ENCODE data around the gene TELO2.

Gene TELO2

DNA sequence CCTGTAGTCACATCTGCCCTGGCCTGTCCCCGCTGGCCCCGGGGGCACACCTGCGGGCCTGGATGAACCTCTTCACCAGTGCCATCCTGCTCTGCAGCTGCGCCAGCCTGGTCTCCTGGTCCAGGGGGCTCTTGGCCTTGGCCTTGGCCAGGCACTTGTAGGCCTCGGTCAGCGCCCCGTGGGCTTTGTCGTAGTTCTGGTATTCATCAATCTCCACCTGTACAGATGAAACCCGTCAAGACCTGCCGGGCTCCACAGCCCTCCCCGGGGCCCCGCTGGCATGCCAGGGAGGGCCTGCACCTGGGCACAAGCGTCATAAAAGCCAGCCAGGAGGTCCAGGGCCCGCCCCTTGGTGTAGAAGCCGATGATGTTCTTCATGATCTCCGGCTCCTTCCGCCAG lies 26.7 kb downstream of the TELO2 start:
- no peak for DNase-seq (ENCODE audit: low read depth)

DNA sequence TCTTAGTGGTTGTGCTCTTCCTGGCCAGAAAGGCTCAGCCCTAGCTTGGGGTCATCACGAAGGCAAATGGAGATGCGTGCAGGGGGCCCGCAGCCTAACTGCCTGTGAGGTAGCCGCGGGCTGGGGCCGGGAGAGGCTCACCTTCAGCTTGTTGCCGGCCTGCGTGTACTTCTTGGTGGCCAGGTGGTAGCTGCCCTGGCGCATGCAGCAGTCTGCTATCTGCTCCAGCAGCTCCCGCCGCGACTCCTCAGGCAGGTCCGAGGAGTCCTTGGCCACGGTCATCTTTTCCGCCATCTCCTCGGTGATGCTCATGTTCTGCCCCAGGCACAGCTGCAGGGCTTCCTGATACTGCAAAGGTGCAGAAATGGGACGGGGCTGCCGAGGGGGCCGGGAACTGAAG lies 27.3 kb downstream of the TELO2 start:
- DNase-seq (ENCODE audit: low read depth) = no peak

DNA sequence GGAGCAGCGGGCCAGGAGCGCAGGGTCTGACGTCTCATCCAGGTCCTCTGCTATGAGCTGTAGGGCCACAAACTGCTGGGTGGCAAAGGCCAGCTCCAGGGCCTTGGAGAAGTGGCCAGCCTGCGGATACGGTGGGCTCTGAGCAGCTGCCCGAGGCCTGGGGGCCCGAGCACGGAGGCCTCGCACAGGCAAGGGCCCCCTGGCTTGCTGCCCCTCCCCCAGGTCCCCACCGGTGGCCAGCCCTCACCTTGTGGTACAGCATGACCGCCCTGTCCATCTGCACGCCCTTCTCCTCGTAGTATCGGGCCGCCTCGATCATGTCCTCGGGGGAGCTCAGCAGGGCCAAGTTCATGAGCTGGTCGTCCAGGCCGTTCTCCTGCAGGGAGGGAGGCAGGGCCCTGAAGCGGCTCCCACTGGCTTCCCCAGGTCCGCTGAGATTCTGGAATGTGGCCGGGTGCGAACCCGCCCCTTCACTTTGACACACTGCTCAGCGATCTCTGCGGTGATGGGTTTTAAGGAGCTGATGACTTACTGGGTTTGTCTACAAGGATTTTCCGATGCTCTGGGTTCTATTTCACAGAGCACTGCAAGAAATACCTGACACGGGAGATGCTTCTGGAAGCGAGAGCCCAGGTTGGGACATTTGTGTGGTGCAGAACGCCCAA lies 30.6 kb downstream of the TELO2 start:
- no peak for DNase-seq (ENCODE audit: low read depth)

DNA sequence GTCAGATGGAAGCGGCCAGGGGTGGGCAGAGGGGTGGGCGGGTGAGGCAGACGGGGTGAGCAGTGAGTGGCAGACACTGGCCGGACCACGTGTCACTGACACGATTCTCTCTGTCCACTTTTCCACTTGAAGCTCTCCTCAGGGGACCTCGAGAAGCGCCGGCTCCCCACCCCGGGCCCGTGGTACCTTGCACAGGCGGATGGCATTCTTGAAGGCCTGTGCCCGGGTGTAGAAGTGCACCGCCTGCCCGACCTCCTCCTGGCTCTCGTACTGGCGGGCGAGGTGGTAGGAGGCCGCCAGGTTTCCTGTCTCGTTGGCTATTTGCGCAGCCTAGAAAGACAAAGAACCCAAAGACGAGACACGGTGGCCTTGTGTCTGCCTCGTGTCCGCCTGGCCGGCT lies 31.2 kb downstream of the TELO2 start:
- no peak for DNase-seq (ENCODE audit: low read depth)

DNA sequence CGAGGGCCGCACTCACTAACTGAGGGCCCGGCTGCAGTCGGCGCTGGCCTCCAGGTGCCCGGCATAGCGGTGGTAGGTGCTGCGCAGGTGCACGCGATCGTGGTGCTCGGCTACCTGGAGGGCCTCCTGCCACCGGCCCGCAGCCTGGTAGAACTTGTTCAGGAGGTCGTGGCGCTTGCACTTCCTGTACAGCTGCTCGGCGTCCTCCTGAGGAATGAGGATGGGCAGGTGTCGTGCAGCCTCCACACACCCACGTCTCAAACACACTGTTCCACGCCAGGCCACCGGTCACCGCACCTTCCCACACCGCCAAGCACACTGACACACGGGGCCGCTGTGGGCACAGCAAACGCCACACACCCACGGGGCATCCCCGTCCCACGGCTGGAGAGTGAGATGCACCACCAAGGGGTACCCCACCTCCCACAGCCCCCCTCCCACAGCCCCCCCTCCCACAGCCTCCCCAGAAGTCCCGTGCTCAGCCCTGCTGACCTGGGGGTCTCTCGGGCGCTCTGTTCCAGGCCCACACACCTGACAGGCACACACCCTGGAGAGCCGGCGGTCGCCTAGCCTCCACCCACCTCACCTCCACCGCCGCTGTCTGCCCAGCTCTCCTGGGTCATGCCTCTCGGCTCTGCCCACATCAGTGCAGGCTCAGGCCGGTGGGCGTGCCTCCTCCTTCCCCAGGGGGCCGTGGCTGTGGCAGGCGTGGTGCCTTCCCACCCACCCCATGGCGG lies 32.9 kb downstream of the TELO2 start:
- DNase-seq (ENCODE audit: low read depth) = no peak

DNA sequence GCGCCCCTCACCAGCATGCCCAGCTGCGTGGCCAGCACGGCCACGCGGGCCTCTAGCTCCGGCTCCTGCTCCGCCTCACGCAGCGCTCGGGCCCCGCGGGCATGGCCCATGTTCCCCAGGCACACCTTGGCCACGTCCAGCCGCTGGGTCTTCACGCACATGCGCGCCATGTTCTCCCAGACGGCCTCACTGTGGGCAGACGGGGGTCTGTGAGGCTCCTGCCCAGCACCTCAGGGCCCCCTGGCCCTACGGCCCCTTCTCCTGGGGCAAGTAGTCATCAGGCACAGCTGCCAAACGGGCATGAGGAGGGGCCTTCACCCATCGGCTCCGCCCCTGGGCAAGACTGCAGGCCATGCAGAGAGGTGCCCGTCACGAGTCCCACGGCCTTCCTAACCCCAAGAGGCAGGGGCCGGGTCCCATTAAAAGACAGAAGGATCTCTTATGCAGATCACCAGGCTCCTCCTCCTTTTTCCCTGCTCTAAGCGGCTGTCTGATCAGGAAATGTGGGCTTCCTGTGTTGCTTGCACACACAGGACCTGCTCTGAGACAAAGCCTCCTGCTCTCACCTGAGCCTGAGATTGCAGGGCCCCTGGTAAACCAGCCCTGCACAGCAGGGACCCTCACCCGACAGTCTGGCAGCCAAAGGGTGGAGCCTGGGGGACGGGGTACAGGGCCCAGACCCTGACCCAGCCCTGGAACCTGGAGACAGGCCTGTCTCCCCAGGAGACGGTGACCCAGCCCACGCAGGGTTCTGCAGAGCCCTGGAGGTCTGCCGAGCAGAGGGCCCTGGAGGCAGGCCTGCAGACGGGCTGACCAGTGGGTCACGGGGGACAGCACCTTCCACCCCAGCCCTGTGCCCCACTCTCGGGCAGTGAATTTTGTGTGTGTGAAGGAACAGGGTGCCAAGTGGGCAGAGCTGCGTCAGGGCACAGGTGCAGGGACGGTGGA lies 33.7 kb downstream of the TELO2 start:
- no peak for DNase-seq (ENCODE audit: low read depth)

DNA sequence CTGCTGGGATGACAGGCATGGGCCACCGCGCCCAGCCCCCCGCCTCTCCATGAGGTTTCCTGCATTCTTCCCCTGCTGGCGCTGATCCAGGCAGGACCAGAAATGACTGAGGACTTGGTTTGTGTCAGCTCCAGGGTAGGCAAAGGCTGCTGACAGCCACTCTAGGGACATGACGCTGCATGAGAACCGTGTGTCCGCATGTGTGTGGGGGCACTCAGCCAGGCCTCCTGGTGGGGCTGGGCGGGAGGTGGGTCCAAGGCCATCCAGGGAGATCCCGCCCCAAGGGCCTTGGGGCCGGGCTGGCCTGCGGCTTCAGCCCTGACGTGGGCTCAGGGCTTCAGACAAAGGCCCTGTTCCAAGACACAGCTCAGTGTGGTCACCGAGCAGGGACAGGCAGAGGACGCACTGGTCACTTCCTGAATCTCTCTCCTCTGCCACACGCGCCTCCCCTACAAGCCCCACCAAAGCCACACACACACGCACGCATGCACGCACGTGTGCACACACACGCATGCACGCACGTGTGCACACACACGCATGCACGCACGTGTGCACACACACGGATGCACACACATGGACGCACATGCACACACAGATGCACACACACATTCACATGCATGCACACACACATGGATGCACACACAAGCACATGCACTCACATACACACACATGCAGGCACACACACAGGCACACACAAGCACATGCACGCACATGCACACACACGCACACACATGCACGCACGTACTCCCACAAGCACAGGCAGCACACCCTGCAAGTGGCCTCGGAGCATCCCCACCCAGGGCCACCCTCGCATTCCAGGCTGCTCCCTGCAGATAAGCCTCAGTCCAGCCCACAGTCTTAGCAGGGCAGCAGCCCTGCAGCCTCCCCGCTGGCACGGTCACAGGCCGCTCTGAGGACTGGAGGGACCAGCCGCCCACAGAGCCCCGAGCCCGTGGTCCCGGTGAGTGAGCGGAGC lies 35.0 kb downstream of the TELO2 start:
- no peak for DNase-seq (ENCODE audit: low read depth)

DNA sequence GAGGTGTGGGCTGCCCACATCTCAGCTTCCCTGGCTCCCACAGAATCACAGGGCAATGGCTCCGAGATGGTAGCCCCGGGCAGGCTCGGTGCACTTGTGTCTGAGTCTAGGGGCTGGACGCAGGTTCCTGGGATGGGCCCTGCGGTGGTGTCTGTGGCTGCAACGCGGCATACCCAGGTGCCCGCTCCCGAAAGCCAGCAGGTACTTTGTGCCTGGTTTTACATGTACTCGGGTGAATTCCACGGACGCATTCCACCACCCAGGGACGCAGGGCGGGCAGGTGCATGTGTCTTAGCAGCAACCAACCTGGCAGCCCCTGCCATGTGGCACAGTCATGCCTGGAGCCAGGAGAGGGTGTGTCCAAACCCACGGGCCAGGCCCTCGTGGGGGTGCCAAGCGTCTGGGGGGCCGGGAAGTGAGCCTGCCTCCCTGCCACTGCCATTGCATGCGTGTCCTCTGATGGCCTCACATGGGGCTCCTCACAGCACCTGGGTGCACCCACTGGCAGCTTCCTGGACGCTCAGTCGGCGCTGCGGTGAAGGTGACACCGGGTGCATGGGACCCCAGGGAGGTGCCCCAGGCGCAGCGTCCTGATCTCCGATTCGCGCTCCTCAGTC lies 35.9 kb downstream of the TELO2 start:
- DNase-seq (ENCODE audit: low read depth) = no peak

DNA sequence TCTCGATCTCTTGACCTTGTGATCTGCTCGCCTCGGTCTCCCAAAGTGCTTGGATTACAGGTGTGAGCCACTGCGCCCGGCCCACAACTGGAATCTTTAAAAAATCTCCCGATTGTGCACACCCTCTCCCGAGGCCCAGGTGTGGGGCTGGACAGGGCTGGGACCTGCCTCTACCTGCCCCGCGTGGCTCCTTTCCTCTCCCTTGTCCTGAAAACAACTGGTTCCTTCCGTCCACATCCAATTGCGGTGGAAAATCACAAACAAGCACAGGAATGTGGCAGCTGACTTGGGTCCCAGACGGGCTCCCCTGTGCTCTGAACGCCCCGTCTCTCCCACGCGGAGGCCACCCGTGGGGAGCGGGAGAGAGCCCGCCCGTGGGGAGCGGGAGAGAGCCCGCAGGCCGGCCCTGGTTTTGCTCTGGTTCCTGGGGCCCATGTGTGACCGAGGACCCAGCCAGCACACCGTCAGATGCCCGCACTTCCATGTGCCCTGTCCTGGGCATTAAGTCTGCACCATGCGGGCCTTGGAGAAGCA lies 37.3 kb downstream of the TELO2 start:
- DNase-seq (ENCODE audit: low read depth) = no peak

DNA sequence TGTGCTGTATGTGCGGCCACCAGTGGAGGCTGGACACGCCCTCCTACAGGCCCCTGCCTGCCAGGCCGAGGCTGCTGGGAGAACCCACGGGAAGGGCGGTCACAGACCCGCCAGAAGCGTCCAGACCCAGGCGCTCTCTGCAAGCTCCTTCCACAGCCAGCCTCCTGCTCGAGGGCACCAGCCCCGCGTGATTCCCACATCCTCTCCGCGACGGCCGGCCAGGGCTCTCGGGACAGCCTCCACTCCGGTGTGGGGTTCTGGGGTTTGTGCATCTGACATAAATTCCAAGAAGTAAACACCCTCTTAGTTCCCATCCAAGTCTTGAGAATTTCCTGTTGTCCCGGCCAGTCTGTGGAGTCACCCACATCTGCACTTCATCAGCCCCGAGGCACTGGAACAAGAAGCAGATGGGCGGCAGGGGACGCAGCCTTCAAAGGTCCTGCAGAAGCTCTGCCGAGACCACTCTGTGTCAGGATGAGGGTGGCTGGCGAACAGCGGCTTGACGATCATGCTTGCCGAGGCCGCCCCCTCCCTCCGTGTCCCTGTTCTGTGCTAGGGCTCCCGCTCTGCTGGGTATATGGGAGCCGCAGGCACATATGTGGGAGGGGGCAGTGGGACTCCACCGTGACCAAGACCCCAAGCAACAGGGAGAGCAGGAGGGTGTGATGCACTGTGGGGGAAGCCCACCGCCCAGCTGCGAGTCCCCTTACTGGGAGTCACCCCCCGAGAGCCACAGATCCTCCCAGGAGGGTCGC lies 37.9 kb downstream of the TELO2 start:
- no peak for DNase-seq (ENCODE audit: low read depth)

DNA sequence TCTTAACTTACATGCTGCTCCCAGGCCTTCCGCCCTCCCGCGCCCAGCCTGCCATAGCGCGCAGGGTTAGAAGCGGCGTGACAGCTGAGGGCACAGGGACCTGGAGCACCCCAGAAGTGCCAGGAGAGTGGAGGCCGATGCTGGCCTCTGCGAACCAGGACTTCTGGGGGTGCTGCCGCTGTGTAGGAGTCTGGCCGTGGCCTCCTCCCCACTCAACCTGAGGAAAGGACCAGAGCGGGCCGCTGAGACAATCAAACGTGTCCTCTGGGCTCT lies 38.4 kb downstream of the TELO2 start:
- no peak for DNase-seq (ENCODE audit: low read depth)

DNA sequence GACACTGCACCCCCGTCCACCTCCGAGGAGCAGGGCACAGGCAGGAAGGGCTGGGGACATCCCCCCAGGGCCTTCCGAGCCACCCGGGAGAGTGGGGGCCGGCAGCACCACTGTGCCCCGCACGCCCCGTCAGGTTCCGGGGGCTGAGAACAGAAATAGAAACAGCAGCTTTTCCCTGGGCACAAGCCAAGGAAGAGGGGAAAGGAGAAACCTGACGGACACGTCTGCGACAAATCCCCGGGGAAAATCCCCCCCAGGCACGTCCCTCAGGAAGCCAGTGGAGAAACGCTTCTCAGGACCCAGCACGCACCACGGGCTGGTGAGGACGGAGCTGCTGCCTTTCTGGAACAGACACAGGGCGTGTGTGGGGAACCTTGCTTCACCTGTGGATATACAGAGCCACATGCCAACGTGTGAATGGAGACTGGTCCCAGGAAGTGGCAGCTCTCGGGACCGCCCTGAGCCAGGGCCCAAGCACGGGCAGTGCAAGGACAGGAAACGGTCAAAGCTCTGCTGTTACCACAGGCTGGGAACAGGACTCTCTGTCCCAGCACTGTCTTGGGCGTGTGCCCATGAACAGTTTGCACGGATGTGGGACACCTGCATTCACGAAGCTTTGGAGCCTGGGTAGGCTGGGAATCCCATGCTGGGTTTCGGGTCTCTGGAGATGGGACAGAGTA lies 39.1 kb downstream of the TELO2 start:
- DNase-seq (ENCODE audit: low read depth) = no peak

DNA sequence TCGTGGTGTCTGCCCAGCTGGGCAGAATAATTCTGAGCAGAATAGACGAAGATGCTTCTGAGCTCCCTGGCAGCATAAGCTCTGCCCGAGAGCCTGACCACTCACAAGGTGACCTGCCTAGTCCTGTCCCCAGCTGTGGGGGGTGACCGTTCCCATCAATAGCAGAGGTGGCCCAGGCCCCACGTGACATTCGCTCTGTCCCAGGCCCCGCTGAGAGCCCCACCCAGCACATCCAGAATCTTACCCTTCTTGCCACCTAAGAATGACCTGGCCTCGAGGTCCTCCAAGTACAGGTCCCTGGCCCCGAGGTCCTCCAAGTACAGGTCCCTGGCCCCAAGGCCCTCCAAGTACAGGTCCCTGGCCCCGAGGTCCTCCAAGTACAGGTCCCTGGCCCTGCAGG lies 39.6 kb downstream of the TELO2 start:
- DNase-seq (ENCODE audit: low read depth) = no peak

DNA sequence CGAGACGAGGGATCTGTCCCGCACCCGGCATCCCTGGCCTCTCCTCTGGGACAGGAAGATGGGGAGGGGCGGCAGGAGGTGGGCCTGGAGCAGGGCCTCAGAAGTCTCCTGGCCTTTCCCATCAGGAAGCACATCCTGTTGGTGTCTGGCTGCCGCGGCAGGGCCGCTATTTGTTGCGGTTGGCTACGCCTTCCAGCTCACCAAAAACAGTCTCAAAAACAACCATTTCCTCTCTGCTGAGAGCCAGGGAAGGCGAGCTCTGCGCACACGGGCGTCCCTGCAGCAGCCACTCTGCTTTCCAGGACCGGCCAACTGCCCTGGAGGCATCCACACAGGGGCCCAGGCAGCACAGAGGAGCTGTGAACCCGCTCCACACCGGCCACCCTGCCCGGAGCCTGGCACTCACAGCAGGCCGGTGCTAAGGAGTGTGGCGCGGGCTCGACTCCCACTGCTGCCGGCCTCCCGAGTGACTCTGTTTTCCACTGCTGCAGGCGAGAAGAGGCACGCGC lies 40.3 kb downstream of the TELO2 start, which contains the start of gene TMEM204:
TMEM204 (plus strand) TSS at position 224 of the 509 bp plus-strand sequence. CDS start 610 bp downstream, outside the sequence.
- DNase-seq (ENCODE audit: low read depth) = peak; percentile 48

DNA sequence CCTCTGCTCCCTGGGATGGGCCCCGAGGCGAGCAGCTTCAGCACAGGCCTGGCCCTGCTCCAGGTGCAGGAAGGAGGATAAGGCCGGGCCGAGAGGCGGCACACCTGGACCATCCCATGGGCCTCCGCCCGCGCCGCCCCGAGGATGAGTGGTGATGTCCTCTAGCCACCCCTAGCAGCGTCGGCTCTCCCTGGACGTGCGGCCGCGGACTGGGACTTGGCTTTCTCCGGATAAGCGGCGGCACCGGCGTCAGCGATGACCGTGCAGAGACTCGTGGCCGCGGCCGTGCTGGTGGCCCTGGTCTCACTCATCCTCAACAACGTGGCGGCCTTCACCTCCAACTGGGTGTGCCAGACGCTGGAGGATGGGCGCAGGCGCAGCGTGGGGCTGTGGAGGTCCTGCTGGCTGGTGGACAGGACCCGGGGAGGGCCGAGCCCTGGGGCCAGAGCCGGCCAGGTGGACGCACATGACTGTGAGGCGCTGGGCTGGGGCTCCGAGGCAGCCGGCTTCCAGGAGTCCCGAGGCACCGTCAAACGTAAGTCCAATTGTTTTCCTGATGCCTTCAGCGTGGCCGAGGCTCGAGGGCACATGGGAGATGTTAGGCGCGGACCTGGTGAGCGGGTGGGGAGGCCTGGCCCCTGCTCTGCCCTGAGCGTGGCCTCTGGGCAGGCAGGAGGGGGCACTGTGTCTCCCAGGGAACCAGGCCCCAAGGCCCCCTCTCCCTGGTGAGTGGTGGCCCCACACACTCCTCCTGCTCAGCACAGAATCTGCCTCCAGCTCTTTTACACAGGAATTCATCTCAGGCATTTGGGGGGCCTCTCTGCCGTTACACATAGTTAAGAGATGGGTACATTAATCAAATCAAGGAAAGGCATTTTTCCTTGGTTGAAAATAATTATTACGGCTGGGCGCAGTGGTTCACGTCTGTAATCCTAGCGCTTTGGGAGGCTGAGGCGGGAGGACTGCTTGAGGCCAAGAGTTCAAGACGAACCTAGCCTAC lies 41.2 kb downstream of the TELO2 start:
- no peak for DNase-seq (ENCODE audit: low read depth)

DNA sequence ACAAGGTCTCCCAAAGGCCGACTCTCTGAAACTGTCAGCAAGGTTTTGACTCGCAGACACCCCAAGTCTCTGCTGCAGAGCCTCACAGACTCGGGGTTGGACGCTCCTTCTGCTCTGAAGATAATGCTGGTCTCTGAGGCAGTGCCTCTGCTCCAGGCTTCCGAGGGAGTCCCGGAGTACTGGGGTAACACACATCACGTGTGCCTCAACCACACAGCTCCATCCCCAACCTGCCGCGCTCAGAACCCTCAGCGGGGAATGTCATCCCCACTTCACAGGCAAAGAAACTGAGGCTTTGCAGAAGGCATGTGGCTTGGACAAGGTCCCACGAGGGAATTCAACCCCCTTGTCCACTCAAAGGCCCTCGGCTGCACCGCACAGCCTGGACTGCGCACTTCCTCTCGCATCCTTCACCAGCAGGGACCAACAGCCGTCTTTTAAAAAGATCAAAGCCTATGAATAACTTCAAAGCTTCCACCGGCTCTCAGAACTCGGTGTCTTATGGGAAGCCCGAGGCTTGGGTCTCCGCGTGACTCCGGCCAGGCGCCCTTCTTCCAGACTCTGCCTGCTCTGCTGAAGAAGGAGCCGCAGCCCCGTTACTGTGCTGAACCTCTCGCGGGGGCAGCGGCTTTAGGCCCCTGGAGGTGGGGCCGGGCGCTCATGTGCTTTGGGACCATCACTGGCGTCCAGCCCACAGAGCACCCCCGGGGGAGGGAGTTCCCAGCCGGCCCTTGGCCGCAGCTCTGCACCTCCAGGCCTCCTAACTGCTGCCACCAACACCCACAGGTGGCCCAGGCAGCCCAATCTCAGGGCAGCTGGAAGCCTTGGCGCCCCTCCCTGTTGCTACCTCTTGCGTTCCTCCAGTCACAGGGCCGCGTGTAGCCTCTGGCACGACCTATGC lies 42.5 kb downstream of the TELO2 start:
- DNase-seq (ENCODE audit: low read depth) = no peak

DNA sequence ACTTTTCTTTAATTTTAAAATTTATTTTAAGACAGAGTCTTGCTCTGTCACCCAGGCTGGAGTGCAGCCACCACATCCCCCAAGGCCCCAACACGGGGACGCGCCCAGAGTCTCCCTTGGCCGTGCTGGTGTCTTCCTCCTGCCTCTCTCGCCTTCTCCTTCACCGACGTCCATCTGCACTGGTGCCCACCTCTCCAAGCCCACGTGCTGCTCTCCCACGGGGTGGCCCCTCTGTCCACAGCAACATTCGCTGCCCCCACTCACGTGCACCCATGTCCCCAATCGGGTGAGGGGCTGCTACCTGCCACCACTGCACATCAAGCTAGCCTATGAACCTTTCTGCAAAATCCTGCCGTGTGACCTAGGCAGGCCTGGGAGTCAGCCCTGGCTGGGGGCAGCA lies 43.4 kb downstream of the TELO2 start:
- DNase-seq (ENCODE audit: low read depth) = no peak

Measured in HS-5 (cell line).